ENCODE measurements around the gene PARL. TPM values are rescaled to one million over a fixed set of nuclear protein-coding genes. Genes with fewer than 3 reads are reported as not detected.

PARL gene
- total and polyA plus RNA-seq, 2 experiments from 2014 or later: 44.6 to 99.9 TPM

- Histone ChIP-seq H3K9me3 (ENCODE audit: low read depth) (no peaks in the 10 kb centered on the region), H3K4me3 (no peak overlapping the region), H3K27me3 (no peaks in the 10 kb centered on the region), H3K4me1 (ENCODE audit: low read depth) (no peaks in the 10 kb centered on the region), H3K27ac (no peak overlapping the region), H3K36me3 (peaks cover 6% of the 10 kb centered on the region)
- no peak for TF ChIP-seq CTCF (IDR thresholded peaks at IDR 0.05; ENCODE audit: low read depth, low read length)
- DNase-seq (ENCODE audit: low read depth in 1 of 2, low spot score in 1 of 2): peak in 1 of 2 donors; percentile 8
These were observed 67.8 kb downstream of the PARL start for GRCh38 chr3:183816681-183817510.

GRCh38 chr3:183815951-183816475 is 68.7 kb downstream of the PARL start:
- Histone ChIP-seq H3K9me3 (ENCODE audit: low read depth) (no peaks in the 10 kb centered on the region), H3K27me3 (no peaks in the 10 kb centered on the region), H3K4me3 (no peak overlapping the region), H3K27ac (no peak overlapping the region), H3K4me1 (ENCODE audit: low read depth) (no peaks in the 10 kb centered on the region), H3K36me3 (peaks cover 12% of the 10 kb centered on the region)
- DNase-seq (ENCODE audit: low read depth in 1 of 2, low spot score in 1 of 2): no peak
- no peak for TF ChIP-seq CTCF (IDR thresholded peaks at IDR 0.05; ENCODE audit: low read depth, low read length)

- H3K4me3 ChIP-seq: no peak overlapping the region
- H3K36me3 ChIP-seq: peaks cover 16% of the 10 kb centered on the region
- no peaks in the 10 kb centered on the region for H3K9me3 ChIP-seq (ENCODE audit: low read depth)
- no peak for TF ChIP-seq CTCF (IDR thresholded peaks at IDR 0.05; ENCODE audit: low read depth, low read length)
- H3K27me3 ChIP-seq: no peaks in the 10 kb centered on the region
- no peak for DNase-seq (ENCODE audit: low read depth in 1 of 2, low spot score in 1 of 2)
- no peaks in the 10 kb centered on the region for H3K4me1 ChIP-seq (ENCODE audit: low read depth)
- H3K27ac ChIP-seq: no peak overlapping the region
These were observed 69.1 kb downstream of the PARL start for GRCh38 chr3:183815563-183815940.

GRCh38 chr3:183814240-183814639 is 70.4 kb downstream of the PARL start:
- no peak for DNase-seq (ENCODE audit: low read depth in 1 of 2, low spot score in 1 of 2)
- Histone ChIP-seq H3K27ac (no peak overlapping the region), H3K4me3 (no peak overlapping the region), H3K4me1 (ENCODE audit: low read depth) (no peaks in the 10 kb centered on the region), H3K36me3 (peaks cover 21% of the 10 kb centered on the region), H3K9me3 (ENCODE audit: low read depth) (no peaks in the 10 kb centered on the region), H3K27me3 (no peaks in the 10 kb centered on the region)
- no peak for TF ChIP-seq CTCF (IDR thresholded peaks at IDR 0.05; ENCODE audit: low read depth, low read length)

- Histone ChIP-seq H3K27ac (no peak overlapping the region), H3K36me3 (peaks cover 30% of the 10 kb centered on the region)
These were observed 71.8 kb downstream of the PARL start for GRCh38 chr3:183812761-183813445.

More at GRCh38 chr3:183812761-183813445, 71.8 kb downstream of the PARL start:
- TF ChIP-seq CTCF (IDR thresholded peaks at IDR 0.05; ENCODE audit: low read depth, low read length): no peak
- H3K27me3 ChIP-seq: no peaks in the 10 kb centered on the region
- no peaks in the 10 kb centered on the region for H3K4me1 ChIP-seq (ENCODE audit: low read depth)
- no peaks in the 10 kb centered on the region for H3K9me3 ChIP-seq (ENCODE audit: low read depth)
- DNase-seq (ENCODE audit: low read depth in 1 of 2, low spot score in 1 of 2): no peak
- no peak overlapping the region for H3K4me3 ChIP-seq
